HG03469 (cell line): ENCODE measurements around the gene PCBP3.
"Not testable (repeated sequence)": the region's sequence is repeated elsewhere in the genome, so short reads cannot be mapped to it uniquely, and the experiment has no call there.

ENCODE experiments used
- ATAC-seq: cut with Tn5 transposase; IDR thresholded peaks from one replicate; pipeline ENCODE4 v1.9.1; 2021; ENCODE audit warnings: mild to moderate bottlenecking, moderate library complexity, moderate number of reproducible peaks; ENCODE audit not compliant: unreplicated experiment

The PCBP3 gene

DNA sequence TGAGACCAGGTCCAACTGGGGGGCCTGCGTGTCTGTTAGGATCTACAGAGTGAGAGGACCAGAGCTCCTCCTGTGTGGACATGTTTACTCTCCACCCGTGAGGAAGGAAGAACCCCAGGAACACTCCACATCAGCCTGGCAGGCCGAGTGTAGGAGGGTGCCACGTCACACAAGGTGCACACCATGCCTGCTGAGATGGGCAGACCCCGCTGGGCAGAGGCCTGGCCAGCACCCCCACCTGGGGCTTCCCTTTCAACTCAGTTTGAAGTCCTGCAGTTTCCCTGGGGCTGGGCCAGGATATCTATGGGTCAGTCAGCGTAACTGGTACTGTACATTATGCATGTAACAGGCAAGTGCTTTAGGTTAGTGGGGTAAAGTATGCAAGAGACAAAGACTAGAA is 30.1 kb upstream of the PCBP3 start:
- ATAC-seq = no peak

DNA sequence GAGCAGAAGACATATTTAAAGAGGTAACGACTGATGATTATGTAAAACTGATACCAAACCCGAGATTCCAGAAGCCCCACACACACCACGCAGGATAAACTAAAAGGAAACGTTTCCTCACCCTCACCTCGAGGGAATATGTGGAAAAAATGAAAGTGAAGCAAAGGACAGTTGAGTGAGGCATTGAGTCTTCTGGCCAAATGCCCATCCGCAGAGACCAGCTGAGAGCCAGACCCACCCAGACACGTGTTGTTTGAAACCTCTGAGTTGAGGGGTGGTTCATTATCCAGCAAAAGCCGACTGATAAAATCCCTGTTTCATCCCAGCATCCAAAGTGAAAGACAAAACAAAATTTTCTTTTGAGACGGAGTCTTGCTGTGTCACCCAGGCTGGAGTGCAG is 29.6 kb upstream of the PCBP3 start:
- ATAC-seq = no peak

DNA sequence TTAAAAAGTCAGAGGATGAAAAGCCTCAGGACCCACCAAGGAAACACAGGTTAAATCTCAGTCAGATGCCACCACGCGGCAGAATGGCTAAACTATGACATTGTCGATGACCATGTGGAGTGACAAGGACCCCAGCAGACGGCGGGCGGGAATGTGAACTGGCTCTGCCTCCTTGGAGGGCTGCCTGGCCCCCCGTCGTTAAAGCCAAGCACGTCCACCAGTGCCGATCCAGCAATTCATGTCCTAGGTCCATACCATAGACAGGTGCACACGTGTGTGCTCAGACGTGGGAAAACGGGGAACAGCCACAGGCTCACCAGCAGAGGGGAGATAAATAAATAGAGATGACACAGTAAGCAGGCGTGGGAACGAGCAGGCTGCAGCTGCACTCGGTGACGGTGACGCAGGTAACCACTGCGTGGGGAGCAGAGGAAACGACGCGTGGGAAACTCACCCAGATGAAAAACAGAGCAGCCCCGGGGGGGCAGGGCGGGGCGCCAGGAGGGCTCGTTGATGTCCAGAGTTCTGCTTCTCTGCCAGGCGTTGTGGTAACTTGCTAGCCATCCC is 28.3 kb upstream of the PCBP3 start:
- no peak for ATAC-seq

DNA sequence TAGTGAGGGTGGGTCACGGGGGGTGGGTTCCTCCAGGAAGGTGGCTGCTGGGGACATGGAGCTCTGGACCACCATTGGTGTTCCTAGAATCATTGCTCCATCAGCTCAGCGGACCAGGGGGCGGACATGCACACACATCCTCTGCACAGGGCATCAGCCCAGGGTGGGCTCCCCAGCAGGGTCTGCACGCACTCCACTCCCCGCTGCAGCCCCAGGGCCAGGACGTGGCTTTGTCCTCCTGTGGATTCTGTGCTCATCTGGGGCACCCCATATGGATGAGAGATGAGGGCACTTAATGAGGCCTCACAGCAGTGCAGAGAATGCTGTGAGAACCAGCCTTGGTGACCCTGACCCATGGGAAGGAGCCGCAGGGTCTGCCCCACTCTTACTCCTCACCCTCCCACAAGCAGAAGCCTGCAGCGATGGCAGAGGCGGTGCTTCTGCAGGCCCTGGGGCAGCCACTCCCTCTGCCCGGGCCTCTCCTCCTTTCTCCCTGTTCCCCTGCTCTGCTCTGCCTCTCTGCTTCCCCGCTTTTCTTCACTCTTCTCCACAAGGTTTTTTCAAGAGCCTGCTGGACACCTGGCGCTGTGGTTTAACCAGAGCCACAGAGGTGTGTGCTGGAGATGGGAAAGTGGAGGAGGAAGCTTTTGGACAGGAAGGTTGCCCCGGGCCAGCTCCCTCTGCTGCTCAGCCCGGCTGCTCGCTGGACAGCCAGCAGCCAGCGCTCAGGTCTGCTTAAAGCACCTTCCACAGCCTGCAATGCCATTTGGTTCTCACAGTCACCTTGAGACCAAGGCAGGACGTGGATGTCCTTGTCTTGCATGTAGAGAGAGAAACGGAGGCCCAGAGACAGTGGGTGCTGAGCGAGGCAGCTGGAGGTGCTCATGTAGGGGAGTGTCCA is 26.3 kb upstream of the PCBP3 start:
- no peak for ATAC-seq

DNA sequence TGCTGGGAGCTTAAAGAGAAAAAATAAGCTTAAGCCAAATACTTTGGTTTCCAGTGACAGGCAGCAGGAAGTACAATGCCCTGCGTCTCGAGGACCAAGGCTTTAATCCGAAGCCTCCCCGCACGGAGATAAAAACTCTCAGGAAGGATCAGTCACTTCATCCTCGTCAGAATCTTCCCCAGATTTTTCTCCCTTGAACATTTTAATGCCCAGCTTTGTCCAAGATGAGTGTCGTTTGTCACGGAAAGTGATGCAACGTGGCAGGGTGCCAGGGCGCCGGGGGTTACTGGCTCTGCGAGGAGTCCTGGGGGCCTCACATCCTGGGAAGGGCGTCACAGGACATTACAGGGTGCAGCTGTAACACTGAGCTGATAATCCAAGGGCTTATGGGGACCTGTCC is 25.2 kb upstream of the PCBP3 start:
- no peak for ATAC-seq

DNA sequence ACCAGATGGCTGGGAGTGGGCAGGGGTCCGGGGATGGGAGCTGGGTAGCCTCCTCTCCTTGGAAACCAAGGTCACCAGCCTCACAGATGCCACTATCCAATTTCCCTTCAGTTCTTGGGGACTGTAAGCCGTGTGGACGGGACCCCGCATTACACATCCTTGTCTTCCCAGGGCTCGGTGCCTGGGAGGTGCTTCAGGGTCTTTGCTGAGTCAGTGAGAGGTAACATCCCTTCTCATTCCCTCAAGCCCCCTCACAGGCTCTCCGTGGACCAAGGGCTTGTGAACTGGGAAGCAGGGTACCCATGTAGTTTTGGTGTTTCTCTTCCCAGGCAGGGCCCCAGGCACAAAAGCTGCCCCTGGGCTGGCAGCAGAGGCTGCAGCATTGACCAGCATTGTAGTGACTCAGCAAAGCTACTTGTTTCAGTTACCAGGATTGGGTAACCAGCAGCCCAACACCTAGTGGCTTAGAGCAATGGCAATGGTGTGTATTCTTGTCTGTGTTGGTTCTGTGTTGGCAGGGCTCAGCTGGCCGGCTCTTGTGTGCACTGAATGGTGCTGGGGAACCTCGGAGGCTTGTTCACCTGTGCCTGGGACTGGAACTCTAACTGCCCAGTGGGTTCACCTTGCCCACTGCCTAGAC is 24.6 kb upstream of the PCBP3 start:
- ATAC-seq = no peak

DNA sequence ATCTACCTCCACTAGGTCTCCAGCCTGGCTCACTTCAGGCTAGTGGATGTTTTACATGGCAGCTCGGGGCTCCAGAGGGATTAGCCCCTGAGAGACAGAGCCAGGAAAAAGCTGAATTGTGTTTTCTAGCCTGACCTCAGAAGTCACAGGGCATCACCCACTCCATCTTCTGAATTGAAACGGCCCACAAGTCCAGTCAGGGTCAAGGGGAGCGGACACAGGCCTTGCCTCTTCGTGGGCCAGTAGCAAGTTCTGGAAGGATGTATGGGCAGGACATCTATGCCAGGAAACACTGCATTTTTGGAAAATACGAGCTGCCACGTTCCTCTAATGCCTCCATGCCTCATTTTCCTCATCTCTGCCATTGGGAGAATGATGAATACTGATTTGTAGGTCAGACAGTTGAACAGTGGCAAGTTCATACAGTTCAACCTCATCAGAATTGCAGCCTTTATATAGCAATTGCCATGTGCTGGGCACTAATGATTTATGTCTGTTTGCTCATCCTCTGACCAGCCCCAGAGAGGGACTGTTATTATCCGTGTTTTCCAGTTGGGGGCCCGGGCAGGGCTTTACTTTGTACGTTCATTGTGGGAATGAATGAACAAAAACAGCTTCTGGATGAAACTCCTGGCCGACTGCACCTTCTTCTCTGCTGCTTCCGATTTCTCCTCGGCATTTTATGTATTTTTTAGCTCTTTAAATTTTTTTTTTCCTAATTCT is 23.2 kb upstream of the PCBP3 start:
- ATAC-seq = no peak

DNA sequence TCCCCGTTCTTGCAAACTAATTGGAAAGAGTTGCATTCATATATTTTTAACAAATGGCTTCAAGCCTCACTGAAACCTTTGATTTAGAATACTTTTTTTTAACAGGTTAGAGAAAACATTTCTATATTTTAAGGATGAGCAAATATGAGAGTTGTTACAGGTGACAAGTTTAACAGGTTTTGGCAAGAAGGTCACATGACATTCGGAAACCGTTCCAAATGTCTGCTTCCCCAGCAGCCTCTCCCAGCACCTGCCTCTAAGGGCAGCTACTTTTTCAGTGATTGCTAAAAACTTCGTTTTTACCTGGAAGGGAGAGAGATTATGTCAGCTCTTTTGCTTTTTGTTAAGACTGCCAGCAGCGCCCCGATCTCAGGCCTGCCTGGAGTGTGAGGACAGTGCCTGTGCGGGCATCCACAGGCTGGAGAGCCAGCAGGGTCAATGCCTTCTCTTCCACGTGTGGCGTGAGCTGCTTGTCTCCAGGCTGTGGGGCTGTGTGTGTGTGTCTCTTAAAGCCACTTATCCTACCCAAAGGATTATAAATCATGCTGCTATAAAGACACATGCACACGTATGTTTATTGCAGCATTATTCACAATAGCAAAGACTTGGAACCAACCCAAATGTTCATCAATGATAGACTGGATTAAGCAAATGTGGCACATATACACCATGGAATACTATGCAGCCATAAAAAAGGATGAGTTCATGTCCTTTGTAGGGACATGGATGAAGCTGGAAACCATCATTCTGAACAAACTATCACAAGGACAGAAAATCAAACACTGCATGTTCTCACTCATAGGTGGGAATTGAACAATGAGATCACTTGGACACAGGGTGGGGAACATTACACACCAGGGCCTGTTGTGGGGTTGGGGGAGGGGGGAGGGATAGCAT is 21.8 kb upstream of the PCBP3 start:
- ATAC-seq = not testable (repeated sequence)

DNA sequence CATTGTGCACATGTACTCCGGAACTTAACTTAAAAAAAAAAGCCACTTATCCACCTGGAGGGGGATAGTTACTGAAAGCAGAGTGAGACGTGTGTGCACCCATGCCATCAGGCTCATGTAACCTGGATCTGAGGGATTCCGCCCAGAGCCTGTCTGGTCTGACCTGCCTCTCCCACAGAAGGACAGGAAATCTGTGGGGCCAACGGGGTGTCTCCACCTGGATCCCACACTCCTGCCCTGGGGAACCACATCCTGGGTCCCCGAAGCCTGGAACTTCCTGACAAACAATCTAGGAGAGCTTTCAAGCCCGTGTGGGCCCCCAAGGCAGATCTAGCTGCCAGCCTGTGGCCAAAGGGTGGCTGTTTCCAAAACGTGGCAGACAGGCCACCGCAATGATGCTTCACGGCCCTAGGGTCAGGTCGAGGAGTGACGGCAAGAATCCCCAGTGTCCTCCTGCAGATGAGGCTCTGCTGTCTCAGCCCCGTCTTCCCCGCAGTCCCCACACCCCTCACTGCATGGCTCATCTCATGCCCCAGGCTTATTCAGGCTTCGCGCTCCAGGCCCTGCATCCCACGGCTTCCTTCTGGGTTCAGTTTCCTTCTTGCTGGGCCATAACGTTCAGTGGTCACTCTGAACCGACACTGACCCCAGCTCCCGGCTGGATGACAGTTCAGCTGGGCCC is 21.0 kb upstream of the PCBP3 start:
- ATAC-seq = no peak

DNA sequence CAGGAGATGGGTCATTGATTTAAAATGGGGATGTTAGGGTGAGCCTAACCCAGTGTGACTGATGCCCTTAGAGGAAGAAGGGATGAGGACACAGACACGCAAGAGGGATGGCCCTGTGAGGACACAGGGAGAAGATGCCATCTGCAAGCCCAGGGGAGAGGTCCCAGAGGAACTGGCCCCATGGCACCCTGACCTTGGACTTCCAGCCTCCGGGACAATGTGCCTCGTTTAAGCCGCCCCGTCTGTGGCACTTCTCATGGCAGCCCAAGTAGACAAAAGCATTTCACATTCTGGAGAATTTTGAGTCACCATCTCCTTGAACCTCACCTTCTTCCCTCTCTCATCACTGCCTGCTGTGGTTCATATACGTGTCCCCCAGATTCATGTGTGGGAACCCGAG is 20.1 kb upstream of the PCBP3 start:
- no peak for ATAC-seq

DNA sequence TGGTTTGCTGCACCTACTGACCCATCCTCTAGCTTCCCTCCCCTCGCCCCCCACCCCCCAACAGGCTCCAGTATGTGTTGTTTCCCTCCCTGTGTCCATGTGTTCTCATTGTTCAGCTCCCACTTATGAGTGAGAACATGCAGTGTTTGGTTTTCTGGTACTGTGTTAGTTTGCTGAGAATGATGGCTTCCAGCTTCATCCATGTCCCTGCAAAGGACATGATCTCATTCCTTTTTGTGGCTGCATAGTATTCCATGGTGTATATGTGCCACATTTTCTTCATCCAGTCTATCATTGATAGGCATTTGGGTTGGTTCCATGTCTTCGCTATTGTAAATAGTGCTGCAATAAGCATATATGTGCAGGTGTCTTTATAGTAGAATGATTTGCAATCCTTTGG is 17.4 kb upstream of the PCBP3 start:
- not testable (repeated sequence) for ATAC-seq

DNA sequence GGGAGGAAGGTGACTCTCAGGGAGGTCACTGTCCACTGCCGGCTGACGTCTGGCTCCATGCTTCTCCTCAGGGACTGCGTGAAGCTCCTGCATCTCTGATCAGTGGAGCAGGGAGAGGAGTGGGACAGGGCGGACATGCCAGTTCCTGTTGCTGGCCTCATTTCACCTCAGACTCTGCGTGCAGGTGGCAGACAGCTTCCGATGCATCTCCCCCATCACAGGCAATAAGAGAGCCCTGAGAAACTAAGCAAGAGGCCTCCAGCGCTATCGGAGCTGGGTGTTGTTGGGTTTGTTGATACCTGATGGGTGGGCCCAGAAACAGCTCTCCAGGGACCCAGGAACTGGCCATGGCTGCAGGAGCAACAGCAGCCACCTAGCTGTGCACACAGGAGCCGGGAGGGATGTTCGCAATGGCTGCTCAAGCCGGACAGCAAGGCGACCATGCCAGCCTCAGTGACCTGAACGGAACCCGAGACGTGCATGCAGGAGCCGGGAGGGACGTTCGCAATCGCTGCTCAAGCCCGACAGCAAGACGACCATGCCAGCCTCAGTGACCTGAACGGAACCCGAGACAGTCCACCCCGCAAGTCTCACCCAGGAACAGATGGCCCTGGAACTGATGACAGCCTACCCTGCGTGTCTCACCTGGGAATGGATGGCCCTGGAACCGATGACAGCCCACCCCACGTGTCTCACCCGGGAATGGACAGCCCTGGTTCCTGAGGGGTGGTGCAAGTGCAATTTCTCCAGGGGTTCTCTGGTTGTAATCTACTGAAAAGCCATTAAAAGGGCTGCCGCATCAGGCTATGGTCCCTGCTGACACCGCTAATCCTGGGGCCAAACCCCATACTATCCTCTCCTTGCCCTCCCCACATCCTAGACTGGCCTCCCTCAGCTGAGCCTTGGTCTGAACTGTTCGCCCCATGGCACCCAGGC is 14.2 kb upstream of the PCBP3 start:
- no peak for ATAC-seq

DNA sequence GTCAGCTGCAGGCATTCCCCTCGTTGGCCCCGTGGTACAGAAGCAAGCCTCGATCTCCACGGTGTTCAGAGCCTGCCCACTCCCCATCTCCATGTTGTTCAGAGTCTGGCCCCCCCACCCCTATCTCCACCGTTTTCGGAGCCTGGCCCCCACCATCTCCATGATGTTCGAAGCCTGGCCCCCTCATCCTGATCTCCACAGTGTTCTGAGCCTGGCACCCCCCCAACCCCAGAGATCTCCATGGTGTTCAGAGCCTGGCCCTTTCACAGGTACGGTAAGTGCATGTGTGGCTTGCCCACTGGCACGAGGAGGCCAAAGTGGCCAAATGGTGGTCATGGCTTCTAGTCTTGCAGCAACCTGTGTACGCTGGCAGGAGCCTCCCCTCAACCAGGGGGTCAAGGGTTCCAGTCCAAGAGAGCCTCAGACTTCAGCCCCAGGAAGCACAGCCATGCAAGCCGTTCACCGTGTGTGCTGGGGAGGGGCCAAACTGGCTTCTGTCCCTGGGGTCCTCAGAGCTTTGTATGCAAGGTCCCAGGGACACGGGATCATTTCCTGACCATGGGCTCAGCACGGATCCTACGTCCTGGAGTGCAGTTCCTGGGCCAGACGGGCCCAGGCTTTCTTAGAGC is 13.3 kb upstream of the PCBP3 start:
- ATAC-seq = no peak

DNA sequence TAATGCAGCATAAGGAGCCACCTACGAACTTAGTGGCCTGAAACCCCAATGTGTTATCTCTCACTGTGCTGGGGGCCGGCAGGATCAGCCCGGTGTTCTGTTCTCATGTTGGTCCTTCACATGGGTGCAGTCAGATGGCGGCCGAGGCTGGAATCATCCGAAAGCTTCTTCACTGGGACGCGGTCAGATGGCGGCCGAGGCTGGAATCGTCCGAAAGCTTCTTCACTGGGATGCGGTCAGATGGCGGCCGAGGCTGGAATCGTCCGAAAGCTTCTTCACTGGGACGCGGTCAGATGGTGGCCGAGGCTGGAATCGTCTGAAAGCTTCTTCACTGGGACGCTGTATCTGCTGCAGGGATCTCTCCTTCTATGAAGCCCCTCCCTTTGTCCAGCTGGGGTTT is 12.6 kb upstream of the PCBP3 start:
- ATAC-seq = no peak

DNA sequence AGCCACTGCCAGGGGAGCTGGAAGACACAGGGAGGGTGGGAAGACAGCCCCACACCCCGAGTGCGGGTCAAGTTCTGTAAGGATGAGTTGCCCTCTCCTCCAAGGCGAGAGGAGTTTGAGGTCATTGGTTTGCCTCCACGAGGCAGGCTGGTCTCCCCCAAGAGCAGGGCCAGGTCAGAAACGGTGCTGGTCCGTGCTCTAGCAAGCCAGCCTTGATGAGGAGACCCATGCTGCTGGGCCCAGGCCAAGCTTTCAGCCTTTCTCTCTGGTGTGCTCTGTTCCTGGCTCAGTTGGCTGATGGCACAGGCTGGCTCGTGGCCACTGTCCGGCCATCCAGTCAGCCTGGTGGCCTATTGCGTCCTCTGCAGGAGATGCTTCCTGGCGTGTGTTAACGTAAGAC is 12.0 kb upstream of the PCBP3 start:
- ATAC-seq = no peak

DNA sequence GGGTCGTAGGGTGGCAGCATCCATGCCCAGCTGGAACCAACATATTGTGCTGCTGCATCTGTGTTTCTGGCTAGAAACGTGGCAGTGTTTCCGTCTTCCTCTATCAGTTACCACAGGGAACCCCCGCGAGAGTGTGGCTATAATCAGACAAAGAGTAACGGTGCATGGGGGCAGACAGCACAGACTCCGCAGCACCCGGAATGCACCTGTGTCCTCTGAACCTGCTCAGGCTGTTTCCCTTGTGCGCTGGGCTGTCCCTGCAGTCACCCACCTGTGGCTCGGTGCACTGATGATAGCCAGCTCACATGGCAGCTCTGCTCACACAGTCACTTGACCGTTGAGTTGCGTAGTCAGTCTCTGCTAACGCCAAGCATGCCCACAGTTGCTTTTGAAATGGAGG is 11.4 kb upstream of the PCBP3 start:
- no peak for ATAC-seq

DNA sequence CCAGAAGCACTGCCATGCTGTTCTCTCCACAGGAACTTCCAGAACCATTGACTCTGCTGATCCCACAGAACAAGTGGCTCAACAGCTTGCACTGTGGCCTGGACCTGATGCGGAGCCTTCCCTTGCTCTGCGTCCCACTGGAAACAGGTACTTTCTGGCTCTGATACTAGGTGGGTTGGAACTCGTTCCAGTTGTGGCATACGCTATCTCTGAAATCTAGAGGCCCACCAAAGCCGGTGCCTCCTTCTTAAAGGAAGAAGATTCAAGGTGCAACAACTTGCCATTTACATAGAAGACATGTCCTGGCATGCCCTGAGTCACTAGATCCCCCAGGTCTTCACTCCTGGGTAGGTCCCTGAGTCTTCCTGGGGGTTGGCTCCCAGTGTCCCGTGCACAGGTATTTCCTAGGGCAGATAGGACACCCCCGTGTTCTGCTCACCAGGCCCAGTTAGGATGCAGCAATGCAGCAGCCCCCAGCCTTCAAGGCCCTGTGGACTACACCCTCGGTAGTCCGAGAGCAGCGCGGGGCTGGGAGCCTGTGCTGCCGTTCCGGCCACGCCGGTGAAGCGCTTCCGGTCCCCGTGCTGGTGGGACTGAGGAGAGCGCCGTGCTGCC is 10.8 kb upstream of the PCBP3 start:
- no peak for ATAC-seq
